Measurements from ENCODE around the gene PFKFB4.

- TF ChIP-seq ZNF274 (IDR thresholded peaks at IDR 0.05; ENCODE audit: low read depth, low read length) (no peak), YY1 (IDR thresholded peaks at IDR 0.05; ENCODE audit: insufficient read depth, insufficient read length) (no peak)
Measured at GRCh38 chr3:48500656-48501055, 55.9 kb downstream of the PFKFB4 start.

All from NT2/D1 (cell line).